Measurements from ENCODE around the gene PIK3R5. TPM values are rescaled to one million over a fixed set of nuclear protein-coding genes. Genes with fewer than 3 reads are reported as not detected.

PIK3R5 gene
- total RNA-seq, 4 donors from 2014 or later = 17.8 to 62.1 (median 22.5) TPM

DNA sequence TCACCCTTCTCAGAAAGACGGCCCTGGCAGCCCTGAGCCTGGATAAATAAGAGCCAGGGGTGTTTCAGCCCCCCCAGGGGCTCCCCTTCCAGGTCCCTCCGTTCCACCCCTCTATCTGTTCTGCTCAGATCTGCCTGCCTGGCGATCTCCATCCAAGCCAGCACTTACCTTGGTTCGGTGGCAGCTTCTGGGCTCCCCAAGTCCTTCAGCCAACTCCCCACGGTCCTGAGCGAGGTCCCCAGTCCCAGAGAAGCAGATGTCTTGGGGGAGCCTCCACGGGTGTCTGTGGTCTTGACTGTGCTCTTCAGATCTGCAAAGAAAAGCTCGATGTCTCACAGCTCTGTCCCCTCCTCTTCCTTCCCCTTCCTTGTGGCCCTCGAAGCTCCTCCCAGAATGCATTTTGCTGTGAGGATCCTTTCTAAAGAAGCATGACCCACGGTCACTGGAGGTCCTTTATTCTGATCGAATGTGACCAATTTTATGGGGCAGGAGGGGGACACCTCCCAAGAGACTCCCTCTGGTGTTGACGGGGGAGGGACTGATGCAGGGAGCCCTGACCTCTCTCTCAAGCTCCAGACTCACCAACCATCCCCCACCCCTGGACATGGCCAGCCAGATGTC lies 98.0 kb downstream of the PIK3R5 start, which contains the start of gene PIK3R6:
Gene PIK3R6, minus strand, starts transcription at position 314 of the 621 bp plus-strand sequence. CDS start 17,880 bp downstream, outside the sequence.
- no peak for TF ChIP-seq EP300 (IDR thresholded peaks at IDR 0.05)
- TF ChIP-seq, protein P1, sequence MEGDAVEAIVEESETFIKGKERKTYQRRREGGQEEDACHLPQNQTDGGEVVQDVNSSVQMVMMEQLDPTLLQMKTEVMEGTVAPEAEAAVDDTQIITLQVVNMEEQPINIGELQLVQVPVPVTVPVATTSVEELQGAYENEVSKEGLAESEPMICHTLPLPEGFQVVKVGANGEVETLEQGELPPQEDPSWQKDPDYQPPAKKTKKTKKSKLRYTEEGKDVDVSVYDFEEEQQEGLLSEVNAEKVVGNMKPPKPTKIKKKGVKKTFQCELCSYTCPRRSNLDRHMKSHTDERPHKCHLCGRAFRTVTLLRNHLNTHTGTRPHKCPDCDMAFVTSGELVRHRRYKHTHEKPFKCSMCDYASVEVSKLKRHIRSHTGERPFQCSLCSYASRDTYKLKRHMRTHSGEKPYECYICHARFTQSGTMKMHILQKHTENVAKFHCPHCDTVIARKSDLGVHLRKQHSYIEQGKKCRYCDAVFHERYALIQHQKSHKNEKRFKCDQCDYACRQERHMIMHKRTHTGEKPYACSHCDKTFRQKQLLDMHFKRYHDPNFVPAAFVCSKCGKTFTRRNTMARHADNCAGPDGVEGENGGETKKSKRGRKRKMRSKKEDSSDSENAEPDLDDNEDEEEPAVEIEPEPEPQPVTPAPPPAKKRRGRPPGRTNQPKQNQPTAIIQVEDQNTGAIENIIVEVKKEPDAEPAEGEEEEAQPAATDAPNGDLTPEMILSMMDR (IDR thresholded peaks at IDR 0.05) = no peak
- TF ChIP-seq POLR2A (IDR thresholded peaks at IDR 0.05) = no peak
- no peak within 1 kb of the TSS for H3K27ac ChIP-seq
- peak within 1 kb of the TSS in 1 of 4 donors; percentile 31 for H3K4me3 ChIP-seq
- H3K4me1 ChIP-seq = no peaks in the 10 kb centered on the region
- H3K27me3 ChIP-seq = no peaks in the 10 kb centered on the region
- H3K9me3 ChIP-seq = peaks cover 0 to 7% (median 0%) of the 10 kb centered on the region in 4 donors
- H3K36me3 ChIP-seq = no peaks in the 10 kb centered on the region
- whole genome bisulfite sequencing, 2 donors = 43 to 49% methylated on average over 11 to 12 of the region's 12 CpGs
- DNase-seq (ENCODE audit: low spot score in 2 of 2) = no peak

DNA sequence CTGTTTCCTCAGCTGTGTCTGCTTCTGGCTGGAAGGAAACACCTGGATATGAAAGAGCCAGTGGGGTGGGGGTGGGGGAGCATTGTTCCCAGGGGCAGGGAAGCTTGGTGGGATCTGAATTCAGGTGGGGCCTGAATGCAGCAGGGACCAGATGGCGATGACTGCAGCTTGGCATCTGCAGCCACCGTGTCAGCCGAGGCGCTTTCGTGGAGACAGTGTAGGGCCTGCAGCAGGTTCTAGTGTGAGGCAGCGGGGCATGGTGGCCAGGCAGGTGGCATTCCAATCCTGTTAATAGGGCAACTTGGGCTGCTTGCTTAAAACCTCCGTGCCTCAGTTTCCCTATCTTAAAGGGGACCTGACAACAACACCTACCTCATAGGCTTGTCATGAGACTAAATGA lies 99.7 kb downstream of the PIK3R5 start:
- no peak for DNase-seq (ENCODE audit: low spot score in 2 of 2)
- TF ChIP-seq, protein P1 (IDR thresholded peaks at IDR 0.05) = no peak
- TF ChIP-seq EP300 (IDR thresholded peaks at IDR 0.05) (no peak), POLR2A (IDR thresholded peaks at IDR 0.05) (no peak)
- Histone ChIP-seq H3K36me3 (no peaks in the 10 kb centered on the region), H3K27ac (no peak overlapping the region), H3K27me3 (no peaks in the 10 kb centered on the region), H3K4me3 (no peak overlapping the region), H3K9me3 (peaks cover 0 to 7% (median 0%) of the 10 kb centered on the region in 4 donors), H3K4me1 (no peaks in the 10 kb centered on the region)
- WGBS, 2 donors = 89 to 91% methylated on average over 7 of the region's 7 CpGs

DNA sequence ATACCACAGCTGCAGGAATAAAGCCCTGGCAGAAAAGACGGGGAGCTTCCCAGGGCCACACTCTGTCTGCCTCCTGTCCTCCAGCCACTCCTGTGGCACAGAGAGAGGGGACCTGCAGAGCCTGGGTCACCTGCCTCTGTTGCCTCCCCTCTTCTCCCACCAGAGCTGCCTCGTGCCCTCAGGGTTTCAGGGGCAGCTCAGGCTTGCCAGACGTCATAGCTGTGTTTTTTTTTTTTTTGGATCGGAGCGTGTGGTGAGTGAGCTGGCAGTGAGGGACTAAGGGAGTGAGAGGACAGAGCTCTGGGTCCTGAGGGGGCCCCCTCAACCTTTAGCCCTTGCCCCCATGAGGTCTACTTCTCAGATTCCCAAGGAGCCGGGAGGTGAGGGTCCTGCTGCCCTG lies 100.1 kb downstream of the PIK3R5 start:
- H3K4me3 ChIP-seq = no peak overlapping the region
- H3K9me3 ChIP-seq = peaks cover 0 to 7% (median 0%) of the 10 kb centered on the region in 4 donors
- 43 to 46% methylated on average over 6 of the region's 6 CpGs for WGBS, 2 donors
- H3K36me3 ChIP-seq = no peaks in the 10 kb centered on the region
- no peaks in the 10 kb centered on the region for H3K4me1 ChIP-seq
- DNase-seq (ENCODE audit: low spot score in 2 of 2) = no peak
- H3K27me3 ChIP-seq = no peaks in the 10 kb centered on the region
- TF ChIP-seq EP300 (IDR thresholded peaks at IDR 0.05) (no peak), POLR2A (IDR thresholded peaks at IDR 0.05) (no peak)
- TF ChIP-seq, protein P1 (IDR thresholded peaks at IDR 0.05) = no peak
- H3K27ac ChIP-seq = no peak overlapping the region

DNA sequence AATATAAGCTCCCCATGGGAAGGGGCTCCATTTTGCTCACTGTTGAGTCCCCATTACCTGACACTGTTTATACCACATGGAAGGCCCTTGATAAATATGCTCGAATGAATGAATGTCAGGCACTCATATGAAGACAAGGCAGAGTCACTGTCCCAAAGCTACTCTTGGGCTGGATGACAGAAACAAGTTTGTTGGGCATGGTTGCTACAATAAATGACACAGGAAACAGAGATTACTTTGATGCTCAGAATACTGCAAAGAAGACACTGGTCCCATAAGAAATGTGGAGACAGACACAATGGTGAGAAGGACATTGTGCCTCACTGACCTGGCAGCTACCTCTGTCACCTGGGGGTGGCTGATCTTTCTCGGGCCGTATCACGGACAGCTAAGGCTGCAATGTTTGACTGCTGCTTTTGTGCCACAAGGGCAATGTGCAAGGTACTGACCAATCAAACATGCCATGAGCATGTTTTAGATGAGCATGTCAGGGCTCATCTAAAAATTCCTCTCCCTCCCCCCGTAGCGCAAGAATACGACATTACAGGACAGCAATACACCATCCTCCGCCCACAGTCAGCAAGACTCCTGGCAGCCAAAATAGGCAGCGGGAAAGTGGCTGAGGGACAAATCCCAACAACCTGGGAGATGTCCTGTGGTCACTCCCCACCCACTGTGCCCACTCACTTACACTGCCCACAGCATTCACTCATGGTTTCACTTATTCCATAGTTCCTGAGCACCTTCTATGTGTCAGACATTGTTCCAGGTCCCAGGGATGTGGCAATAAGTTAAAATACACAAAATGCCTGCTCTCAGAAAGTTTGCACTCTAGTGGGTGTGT lies 103.1 kb downstream of the PIK3R5 start:
- Histone ChIP-seq H3K36me3 (no peaks in the 10 kb centered on the region), H3K27ac (no peak overlapping the region), H3K27me3 (no peaks in the 10 kb centered on the region), H3K4me1 (peaks cover 0 to 27% (median 17%) of the 10 kb centered on the region in 4 donors), H3K4me3 (no peak overlapping the region), H3K9me3 (peaks cover 0 to 7% (median 0%) of the 10 kb centered on the region in 4 donors)
- no peak for TF ChIP-seq POLR2A (IDR thresholded peaks at IDR 0.05)
- TF ChIP-seq, protein P1 (IDR thresholded peaks at IDR 0.05) = no peak
- no peak for TF ChIP-seq EP300 (IDR thresholded peaks at IDR 0.05)
- WGBS, 2 donors = 69 to 86% methylated on average over 9 of the region's 9 CpGs
- DNase-seq (ENCODE audit: low spot score in 2 of 2) = no peak

Measured in tibial nerve (tissue), 4 donors.